ENCODE measurements around the gene NDE1. TPM values are rescaled to one million over a fixed set of nuclear protein-coding genes. Genes with fewer than 3 reads are reported as not detected.
A peak's percentile ranks its signal among the peaks of the same experiment; 100 is the strongest.

The NDE1 gene
- total RNA-seq, 1 donor from 2014 or later = 31.4 TPM

DNA sequence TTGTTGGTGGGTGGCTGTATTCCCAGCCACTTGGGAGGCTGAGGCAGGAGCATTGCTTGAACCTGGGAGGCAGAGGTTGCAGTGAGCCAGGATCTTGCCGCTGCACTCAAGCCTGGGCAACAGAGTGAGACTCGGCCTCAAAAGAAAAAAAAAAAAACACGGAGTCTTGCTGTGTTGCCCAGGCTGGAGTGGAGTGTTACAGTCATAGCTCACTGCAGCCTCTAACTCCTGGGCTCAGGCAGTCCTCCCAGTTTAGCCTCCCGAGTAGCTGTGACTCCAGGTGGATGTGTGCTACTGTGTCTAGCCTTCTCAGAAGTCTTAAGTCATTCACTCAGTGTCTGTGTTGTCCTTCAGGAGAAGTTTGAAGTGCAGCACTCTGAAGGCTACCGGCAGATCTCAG, 27.4 kb downstream of the NDE1 start:
- H3K9ac ChIP-seq (ENCODE audit: low read length) = no peak overlapping the region
- no peak overlapping the region for H2AFZ ChIP-seq (ENCODE audit: low read depth, low read length)
- DNase-seq (ENCODE audit: low read depth) (no peak), FAIRE-seq (no peak)
- TF ChIP-seq, protein P1, sequence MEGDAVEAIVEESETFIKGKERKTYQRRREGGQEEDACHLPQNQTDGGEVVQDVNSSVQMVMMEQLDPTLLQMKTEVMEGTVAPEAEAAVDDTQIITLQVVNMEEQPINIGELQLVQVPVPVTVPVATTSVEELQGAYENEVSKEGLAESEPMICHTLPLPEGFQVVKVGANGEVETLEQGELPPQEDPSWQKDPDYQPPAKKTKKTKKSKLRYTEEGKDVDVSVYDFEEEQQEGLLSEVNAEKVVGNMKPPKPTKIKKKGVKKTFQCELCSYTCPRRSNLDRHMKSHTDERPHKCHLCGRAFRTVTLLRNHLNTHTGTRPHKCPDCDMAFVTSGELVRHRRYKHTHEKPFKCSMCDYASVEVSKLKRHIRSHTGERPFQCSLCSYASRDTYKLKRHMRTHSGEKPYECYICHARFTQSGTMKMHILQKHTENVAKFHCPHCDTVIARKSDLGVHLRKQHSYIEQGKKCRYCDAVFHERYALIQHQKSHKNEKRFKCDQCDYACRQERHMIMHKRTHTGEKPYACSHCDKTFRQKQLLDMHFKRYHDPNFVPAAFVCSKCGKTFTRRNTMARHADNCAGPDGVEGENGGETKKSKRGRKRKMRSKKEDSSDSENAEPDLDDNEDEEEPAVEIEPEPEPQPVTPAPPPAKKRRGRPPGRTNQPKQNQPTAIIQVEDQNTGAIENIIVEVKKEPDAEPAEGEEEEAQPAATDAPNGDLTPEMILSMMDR (IDR thresholded peaks at IDR 0.05; ENCODE audit: insufficient read depth, low read depth, low read length) = no peak
- TF ChIP-seq EZH2 (IDR thresholded peaks at IDR 0.05; ENCODE audit: insufficient read depth, low read length) = no peak
- no peak overlapping the region for H3K4me3 ChIP-seq (ENCODE audit: insufficient read depth, low read depth, low read length)
- no peak overlapping the region for H3K4me2 ChIP-seq (ENCODE audit: low read length)
- H3K4me3 Mint-ChIP-seq (ENCODE audit: unreplicated experiment) = no peak overlapping the region
- peaks cover 4% of the 10 kb centered on the region for H3K4me1 Mint-ChIP-seq (ENCODE audit: low read depth, unreplicated experiment)
- no peaks in the 10 kb centered on the region for H3K9me3 ChIP-seq (ENCODE audit: insufficient read depth, low read depth, low read length)
- peaks cover 4% of the 10 kb centered on the region for H3K36me3 Mint-ChIP-seq (ENCODE audit: low read depth, unreplicated experiment)
- peaks cover 9% of the 10 kb centered on the region for H3K4me1 ChIP-seq (ENCODE audit: insufficient read depth, low read length)
- H3K9me3 Mint-ChIP-seq (ENCODE audit: unreplicated experiment) = no peaks in the 10 kb centered on the region
- H3K79me2 ChIP-seq (ENCODE audit: insufficient read depth, low read length) = peaks cover 26% of the 10 kb centered on the region
- no peak overlapping the region for H3K27ac ChIP-seq (ENCODE audit: low read depth, low read length)
- no peaks in the 10 kb centered on the region for H3K27me3 ChIP-seq (ENCODE audit: insufficient read depth, low read length)
- H3K27ac Mint-ChIP-seq (ENCODE audit: unreplicated experiment) = no peak overlapping the region
- H4K20me1 ChIP-seq (ENCODE audit: insufficient read depth, low read length) = peaks cover 6% of the 10 kb centered on the region
- H3K27me3 Mint-ChIP-seq (ENCODE audit: low read depth, unreplicated experiment) = no peaks in the 10 kb centered on the region
- H3K36me3 ChIP-seq (ENCODE audit: insufficient read depth, low read length) = peaks cover 3% of the 10 kb centered on the region

DNA sequence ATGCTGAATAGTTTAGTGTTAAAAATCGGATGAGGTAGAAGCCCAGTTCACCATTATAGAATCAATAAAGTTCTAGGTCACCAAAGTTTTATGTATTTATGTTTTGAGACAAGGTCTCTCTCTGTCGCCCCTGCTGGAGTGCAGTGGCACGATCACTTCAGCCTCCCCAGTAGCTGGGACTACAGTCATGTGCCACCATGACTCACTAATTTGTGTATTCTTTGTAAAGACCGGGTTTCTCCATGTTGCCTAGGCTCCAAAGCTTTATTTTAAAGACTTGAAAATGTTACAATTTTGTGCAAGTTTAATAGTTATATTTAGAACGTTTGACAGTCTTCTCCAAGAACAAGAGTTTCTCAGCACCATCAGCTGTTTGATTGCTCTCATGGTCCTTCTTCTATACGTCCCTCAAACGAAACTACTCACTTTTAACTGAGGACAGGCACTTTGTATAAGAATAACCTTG, 32.1 kb downstream of the NDE1 start:
- Histone ChIP-seq H3K4me1 (ENCODE audit: insufficient read depth, low read length) (no peaks in the 10 kb centered on the region), H2AFZ (ENCODE audit: low read depth, low read length) (no peak overlapping the region), H3K79me2 (ENCODE audit: insufficient read depth, low read length) (peaks cover 9% of the 10 kb centered on the region), H4K20me1 (ENCODE audit: insufficient read depth, low read length) (peaks cover 6% of the 10 kb centered on the region), H3K9me3 (ENCODE audit: insufficient read depth, low read depth, low read length) (no peaks in the 10 kb centered on the region), H3K4me2 (ENCODE audit: low read length) (peak overlapping the region; percentile 24), H3K36me3 (ENCODE audit: insufficient read depth, low read length) (peaks cover 6% of the 10 kb centered on the region), H3K9ac (ENCODE audit: low read length) (no peak overlapping the region), H3K27ac (ENCODE audit: low read depth, low read length) (peak overlapping the region; percentile 37), H3K27me3 (ENCODE audit: insufficient read depth, low read length) (no peaks in the 10 kb centered on the region), H3K4me3 (ENCODE audit: insufficient read depth, low read depth, low read length) (no peak overlapping the region)
- FAIRE-seq = no peak
- Mint-ChIP-seq H3K4me3 (ENCODE audit: unreplicated experiment) (no peak overlapping the region), H3K4me1 (ENCODE audit: low read depth, unreplicated experiment) (no peaks in the 10 kb centered on the region), H3K27me3 (ENCODE audit: low read depth, unreplicated experiment) (no peaks in the 10 kb centered on the region), H3K27ac (ENCODE audit: unreplicated experiment) (peak overlapping the region; percentile 58), H3K36me3 (ENCODE audit: low read depth, unreplicated experiment) (peaks cover 4% of the 10 kb centered on the region), H3K9me3 (ENCODE audit: unreplicated experiment) (no peaks in the 10 kb centered on the region)
- DNase-seq (ENCODE audit: low read depth) = peak; percentile 56
- TF ChIP-seq, protein P1 (IDR thresholded peaks at IDR 0.05; ENCODE audit: insufficient read depth, low read depth, low read length) = peak; percentile 80
- TF ChIP-seq EZH2 (IDR thresholded peaks at IDR 0.05; ENCODE audit: insufficient read depth, low read length) = no peak

DNA sequence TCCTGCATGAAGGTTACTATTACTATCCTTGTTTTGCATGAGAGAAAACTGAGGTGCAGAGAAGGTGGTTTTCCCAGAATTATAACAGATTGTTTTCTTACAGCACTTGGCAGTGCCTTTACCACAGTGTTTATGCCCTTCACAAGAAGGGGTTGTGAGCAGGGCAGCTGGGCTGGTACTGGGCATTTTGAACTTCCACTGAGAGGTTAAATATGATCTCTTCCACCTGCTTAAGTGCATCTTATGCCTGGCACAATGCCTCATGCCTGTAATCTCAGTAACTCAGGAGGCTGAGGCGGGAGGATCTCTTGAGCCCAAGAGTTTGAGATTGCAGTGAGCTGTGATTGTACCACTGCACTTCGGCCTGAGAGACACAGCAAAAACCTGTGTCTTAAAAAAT, 36.2 kb downstream of the NDE1 start:
- no peak overlapping the region for H3K4me3 ChIP-seq (ENCODE audit: insufficient read depth, low read depth, low read length)
- H3K27ac ChIP-seq (ENCODE audit: low read depth, low read length) = no peak overlapping the region
- no peaks in the 10 kb centered on the region for H3K27me3 Mint-ChIP-seq (ENCODE audit: low read depth, unreplicated experiment)
- peaks cover 9% of the 10 kb centered on the region for H3K79me2 ChIP-seq (ENCODE audit: insufficient read depth, low read length)
- H3K4me2 ChIP-seq (ENCODE audit: low read length) = no peak overlapping the region
- no peak overlapping the region for H3K9ac ChIP-seq (ENCODE audit: low read length)
- no peaks in the 10 kb centered on the region for H3K4me1 Mint-ChIP-seq (ENCODE audit: low read depth, unreplicated experiment)
- H3K36me3 Mint-ChIP-seq (ENCODE audit: low read depth, unreplicated experiment) = peaks cover 2% of the 10 kb centered on the region
- H4K20me1 ChIP-seq (ENCODE audit: insufficient read depth, low read length) = peaks cover 6% of the 10 kb centered on the region
- H3K4me1 ChIP-seq (ENCODE audit: insufficient read depth, low read length) = no peaks in the 10 kb centered on the region
- H3K27ac Mint-ChIP-seq (ENCODE audit: unreplicated experiment) = no peak overlapping the region
- FAIRE-seq = no peak
- H2AFZ ChIP-seq (ENCODE audit: low read depth, low read length) = no peak overlapping the region
- H3K27me3 ChIP-seq (ENCODE audit: insufficient read depth, low read length) = no peaks in the 10 kb centered on the region
- peaks cover 18% of the 10 kb centered on the region for H3K36me3 ChIP-seq (ENCODE audit: insufficient read depth, low read length)
- no peak for DNase-seq (ENCODE audit: low read depth)
- TF ChIP-seq EZH2 (IDR thresholded peaks at IDR 0.05; ENCODE audit: insufficient read depth, low read length) = no peak
- TF ChIP-seq, protein P1 (IDR thresholded peaks at IDR 0.05; ENCODE audit: insufficient read depth, low read depth, low read length) = no peak
- no peak overlapping the region for H3K4me3 Mint-ChIP-seq (ENCODE audit: unreplicated experiment)
- H3K9me3 Mint-ChIP-seq (ENCODE audit: unreplicated experiment) = no peaks in the 10 kb centered on the region
- H3K9me3 ChIP-seq (ENCODE audit: insufficient read depth, low read depth, low read length) = no peaks in the 10 kb centered on the region
